Endometrial microvascular endothelial cells (primary cell): ENCODE results near the gene NDUFAF7. TPM values are rescaled to one million over a fixed set of nuclear protein-coding genes. Genes with fewer than 3 reads are reported as not detected.
"Not testable (repeated sequence)": the region's sequence is repeated elsewhere in the genome, so short reads cannot be mapped to it uniquely, and the experiment has no call there.

Experiments used
- in situ Hi-C: cut with HindIII; loops from 2 replicates; pipeline ENCODE4 v1.10.0; 2017; ENCODE audit warnings: low sequenced_read_pairs, low pct_unique_long_range_greater_than_20kb; ENCODE audit errors: inconsistent ontology term
- total RNA-seq: library from RNA; depleted of rRNA; stranded (reverse); fragments of >200 nt; gene quantifications from one replicate; pipeline ENCODE4 v1.2.3, GENCODE V29; 2015; ENCODE audit errors: inconsistent ontology term

The NDUFAF7 gene
- total RNA-seq: 11.2 TPM

- in situ Hi-C loops: no loop called here
Measured at GRCh38 chr2:37231241-37232130, at the start of gene NDUFAF7, which contains the start of gene CEBPZ. TSS of gene NDUFAF7 (plus strand) at chr2:37231658. CDS start at chr2:37231706, 48 bp downstream. TSS of gene CEBPZ (minus strand) at chr2:37231596. CDS start at chr2:37231567, 29 bp downstream.

GRCh38 chr2:37181726-37182684 is 49.5 kb upstream of the NDUFAF7 start:
- in situ Hi-C loops: no loop called here

- in situ Hi-C loops: no loop called here
Measured at GRCh38 chr2:37188570-37188969, 42.9 kb upstream of the NDUFAF7 start, which contains the start of gene SULT6B1. TSS of gene SULT6B1 (minus strand) at chr2:37188670. CDS start at chr2:37188640, 30 bp downstream.

- in situ Hi-C loops: no loop called here
Measured at GRCh38 chr2:37189452-37190153, 41.9 kb upstream of the NDUFAF7 start.

GRCh38 chr2:37190290-37190689 is 41.2 kb upstream of the NDUFAF7 start:
- in situ Hi-C loops: no loop called here

- in situ Hi-C loops: no loop called here
Measured at GRCh38 chr2:37191253-37191652, 40.2 kb upstream of the NDUFAF7 start.

- in situ Hi-C loops: no loop called here
Measured at GRCh38 chr2:37191747-37192146, 39.7 kb upstream of the NDUFAF7 start.

GRCh38 chr2:37192551-37192950 is 38.9 kb upstream of the NDUFAF7 start:
- in situ Hi-C loops: no loop called here

GRCh38 chr2:37195862-37196319 is 35.6 kb upstream of the NDUFAF7 start:
- in situ Hi-C loops: not testable (repeated sequence)

GRCh38 chr2:37196320-37197195 is 34.9 kb upstream of the NDUFAF7 start, which contains the start of gene CEBPZOS:
TSS of gene CEBPZOS (plus strand) at chr2:37196496. CDS start at chr2:37199705, 3,209 bp downstream.
- in situ Hi-C loops: no loop called here

- in situ Hi-C loops: no loop called here
Measured at GRCh38 chr2:37198681-37199065, 32.8 kb upstream of the NDUFAF7 start.

- in situ Hi-C loops: no loop called here
Measured at GRCh38 chr2:37201208-37201607, 30.2 kb upstream of the NDUFAF7 start.

GRCh38 chr2:37201766-37202165 is 29.7 kb upstream of the NDUFAF7 start:
- in situ Hi-C loops: no loop called here

GRCh38 chr2:37203708-37204107 is 27.8 kb upstream of the NDUFAF7 start:
- in situ Hi-C loops: no loop called here

- in situ Hi-C loops: not testable (repeated sequence)
Measured at GRCh38 chr2:37205071-37205661, 26.3 kb upstream of the NDUFAF7 start.

- in situ Hi-C loops: no loop called here
Measured at GRCh38 chr2:37205689-37206341, 25.6 kb upstream of the NDUFAF7 start.

GRCh38 chr2:37206760-37207159 is 24.7 kb upstream of the NDUFAF7 start:
- in situ Hi-C loops: not testable (repeated sequence)
